ENCODE measurements around the gene TPK1. TPM values are rescaled to one million over a fixed set of nuclear protein-coding genes. Genes with fewer than 3 reads are reported as not detected.

Gene TPK1
- total and polyA plus RNA-seq, 2 of the 8 experiments (the other 6 are each of a cell fraction or from before 2014, with no cell fraction given), result 1.9 to 2.7 TPM

- no peak for TF ChIP-seq CTCF (IDR thresholded peaks at IDR 0.05; ENCODE audit: control extremely low read depth in 1 of 3, insufficient read depth in 1 of 3, low read depth in 1 of 3, low read length in 3 of 3)
- TF ChIP-seq ATF3 (IDR thresholded peaks at IDR 0.05; ENCODE audit: insufficient read depth, low read depth, low read length), result no peak
Measured at GRCh38 chr7:144820552-144820951, 15.3 kb downstream of the TPK1 start (continued).

Measured in H1 (cell line).